Left ventricle myocardium inferior (tissue), 1 donor: Measurements from ENCODE around the gene G6PC2. TPM values are rescaled to one million over a fixed set of nuclear protein-coding genes. Genes with fewer than 3 reads are reported as not detected.
"Not testable (repeated sequence)": the region's sequence is repeated elsewhere in the genome, so short reads cannot be mapped to it uniquely, and the experiment has no call there.

Source experiments
- DNase-seq: peaks from one replicate; pipeline ENCODE4 v3.0.0-alpha.2; 2020
- H3K27ac ChIP-seq: fragments of 200-600 bp; replicated peaks from 2 replicates; pipeline ENCODE4 v1.8.0; 2021
- H3K27me3 ChIP-seq: fragments of 200-600 bp; 2 replicates; pipeline ENCODE4 v1.8.0; 2021; ENCODE audit warnings: low read depth
- H3K36me3 ChIP-seq: fragments of 200-600 bp; 2 replicates; pipeline ENCODE4 v1.8.0; 2021
- H3K4me1 ChIP-seq: fragments of 200-600 bp; 2 replicates; pipeline ENCODE4 v1.8.0; 2021
- H3K4me3 ChIP-seq: fragments of 200-600 bp; 2 replicates; pipeline ENCODE4 v1.8.0; 2021; ENCODE audit warnings: mild to moderate bottlenecking, moderate library complexity
- H3K9me3 ChIP-seq: fragments of 200-600 bp; replicated peaks from 2 replicates; pipeline ENCODE4 v1.8.0; 2021
- CTCF ChIP-seq: fragments of 200-600 bp; IDR thresholded peaks from 2 replicates; pipeline ENCODE4 v1.8.0; 2021; ENCODE audit warnings: antibody characterized with exemption, mild to moderate bottlenecking, borderline replicate concordance
- intact Hi-C: fragments of 100-400 bp; cut with micrococcal nuclease; formaldehyde crosslinking; loops from one replicate; pipeline ENCODE4 v1.11.0; 2022
- total RNA-seq: library from RNA; stranded (reverse); fragmentation: NEBNext Ultra II Directional; extraction: Animal tissue kit (Norgen Biotek cat#: 25700); gene quantifications from one replicate; pipeline ENCODE4 v1.2.1, GENCODE V29; 2021
- donor health status: DM: no; HTN: yes; CAD: no; lungs with severe emphysema.

The G6PC2 gene
- total RNA-seq, 1 donor from 2014 or later: not detected

- Histone ChIP-seq H3K4me3 (no peak overlapping the region), H3K27me3 (peaks cover 45% of the 10 kb centered on the region), H3K4me1 (no peaks in the 10 kb centered on the region), H3K9me3 (no peaks in the 10 kb centered on the region), H3K27ac (no peak overlapping the region), H3K36me3 (no peaks in the 10 kb centered on the region)
- intact Hi-C loops: no loop called here
- TF ChIP-seq CTCF: no peak
- DNase-seq: no peak
These were observed 27.2 kb downstream of the G6PC2 start for GRCh38 chr2:168928113-168928831.

- H3K9me3 ChIP-seq: no peaks in the 10 kb centered on the region
- H3K4me3 ChIP-seq: no peak overlapping the region
- H3K27me3 ChIP-seq: peaks cover 49% of the 10 kb centered on the region
- H3K4me1 ChIP-seq: no peaks in the 10 kb centered on the region
- no peak overlapping the region for H3K27ac ChIP-seq
- intact Hi-C loops: no loop called here
- no peak for TF ChIP-seq CTCF
- no peak for DNase-seq
- no peaks in the 10 kb centered on the region for H3K36me3 ChIP-seq
These were observed 27.9 kb downstream of the G6PC2 start for GRCh38 chr2:168929031-168929430.

GRCh38 chr2:168930242-168930641, 29.2 kb downstream of the G6PC2 start:
- H3K27me3 ChIP-seq: peaks cover 50% of the 10 kb centered on the region
- intact Hi-C loops: no loop called here
- H3K9me3 ChIP-seq: no peaks in the 10 kb centered on the region
- no peak overlapping the region for H3K27ac ChIP-seq
- no peak overlapping the region for H3K4me3 ChIP-seq
- no peak for TF ChIP-seq CTCF
- no peaks in the 10 kb centered on the region for H3K36me3 ChIP-seq
- DNase-seq: no peak
- H3K4me1 ChIP-seq: no peaks in the 10 kb centered on the region

GRCh38 chr2:168932174-168932573, 31.1 kb downstream of the G6PC2 start:
- H3K27me3 ChIP-seq: peaks cover 33% of the 10 kb centered on the region
- H3K27ac ChIP-seq, H3K36me3 ChIP-seq, DNase-seq, intact Hi-C loops, H3K4me3 ChIP-seq, H3K9me3 ChIP-seq, H3K4me1 ChIP-seq: not testable (repeated sequence)

- H3K36me3 ChIP-seq: no peaks in the 10 kb centered on the region
- H3K4me1 ChIP-seq: no peaks in the 10 kb centered on the region
- no peak for DNase-seq
- no peaks in the 10 kb centered on the region for H3K9me3 ChIP-seq
- no peak overlapping the region for H3K27ac ChIP-seq
- intact Hi-C loops: no loop called here
- H3K27me3 ChIP-seq: peaks cover 13% of the 10 kb centered on the region
- H3K4me3 ChIP-seq: no peak overlapping the region
- TF ChIP-seq CTCF: no peak
These were observed 33.7 kb downstream of the G6PC2 start for GRCh38 chr2:168934826-168935225.

- DNase-seq: no peak
- H3K27ac ChIP-seq: no peak overlapping the region
- TF ChIP-seq CTCF: no peak
- H3K9me3 ChIP-seq: no peaks in the 10 kb centered on the region
- no peaks in the 10 kb centered on the region for H3K4me1 ChIP-seq
- no peaks in the 10 kb centered on the region for H3K36me3 ChIP-seq
- H3K4me3 ChIP-seq: no peak overlapping the region
- H3K27me3 ChIP-seq: peaks cover 5% of the 10 kb centered on the region
- intact Hi-C loops: no loop called here
These were observed 34.9 kb downstream of the G6PC2 start for GRCh38 chr2:168935810-168936581.
